Breast epithelium (tissue), 3 donors: ENCODE data around the gene AOC1.

Source experiments
- CTCF ChIP-seq, 3 donors: fragments of 450-650 bp; IDR thresholded peaks; one replicate each; pipeline ENCODE4 v1.5.1; 2016 to 2017; ENCODE audit warnings: antibody characterized with exemption in 3 of 3, mild to moderate bottlenecking in 3 of 3, moderate library complexity in 3 of 3
- POLR2A ChIP-seq: fragments of 450-650 bp; IDR thresholded peaks from one replicate; pipeline ENCODE4 v1.6.1; 2016; ENCODE audit warnings: antibody characterized with exemption, mild to moderate bottlenecking, moderate library complexity
- POLR2AphosphoS5 ChIP-seq, 3 donors: sonication (generic); formaldehyde crosslinking; IDR thresholded peaks; one replicate each; pipeline ENCODE4 v1.6.1; 2017; ENCODE audit warnings: antibody characterized with exemption in 3 of 3

GRCh38 chr7:150829426-150829825 is 22.9 kb upstream of the AOC1 start:
- TF ChIP-seq POLR2A: no peak
- no peak for TF ChIP-seq CTCF (IDR thresholded peaks at IDR 0.05)
- no peak for TF ChIP-seq POLR2AphosphoS5 (IDR thresholded peaks at IDR 0.05)
